DND-41 (cell line): ENCODE results near the gene ZFYVE28.

Experiments used
- ATAC-seq: fragments of 200-7000 bp; cut with Tn5 transposase; 3 replicates; pipeline ENCODE4 v1.9.1; 2021; ENCODE audit warnings: low read depth; ENCODE audit not compliant: insufficient read depth
- DNase-seq: peaks from one replicate; pipeline ENCODE4 v3.0.0-alpha.2; 2020
- H2AFZ ChIP-seq: 2 replicates; pipeline ENCODE4 v1.6.0; 2012; ENCODE audit warnings: low read depth, low read length
- H3K27ac ChIP-seq: 2 replicates; pipeline ENCODE4 v1.5.1; 2012; ENCODE audit warnings: low read length, inconsistent platforms
- H3K27me3 ChIP-seq: fragments of 200-600 bp; sonication (generic); 2 replicates; pipeline ENCODE4 v1.6.0; 2012; ENCODE audit warnings: low read length, mild to moderate bottlenecking, inconsistent platforms; ENCODE audit not compliant: insufficient read depth, poor library complexity
- H3K36me3 ChIP-seq: 2 replicates; pipeline ENCODE4 v1.5.1; 2012; ENCODE audit warnings: low read length, inconsistent platforms; ENCODE audit not compliant: insufficient read depth
- H3K4me1 ChIP-seq: 2 replicates; pipeline ENCODE4 v1.5.1; 2012; ENCODE audit warnings: mild to moderate bottlenecking, low read length; ENCODE audit not compliant: insufficient read depth
- H3K4me2 ChIP-seq: 2 replicates; pipeline ENCODE4 v1.6.0; 2012; ENCODE audit warnings: mild to moderate bottlenecking, moderate library complexity, low read length, inconsistent platforms; ENCODE audit not compliant: insufficient read depth
- H3K4me3 ChIP-seq, 2 experiments: fragments of 200-600 bp in 1 of 2; shearing (Covaris generic) in 1 of 2; 2 replicates each; pipeline ENCODE4 v1.5.1; 2012 to 2016; ENCODE audit warnings: inconsistent platforms in 2 of 2, low read length in 2 of 2, mild to moderate bottlenecking in 2 of 2, low read depth in 1 of 2, moderate library complexity in 1 of 2
- H3K79me2 ChIP-seq: 2 replicates; pipeline ENCODE4 v1.6.0; 2012; ENCODE audit warnings: low read length, inconsistent platforms; ENCODE audit not compliant: insufficient read depth
- H3K9ac ChIP-seq: 2 replicates; pipeline ENCODE4 v1.6.0; 2012; ENCODE audit warnings: low read depth, mild to moderate bottlenecking, inconsistent platforms, low read length, moderate library complexity
- H3K9me3 ChIP-seq: 2 replicates; pipeline ENCODE4 v1.5.1; 2012; ENCODE audit warnings: low read length, moderate library complexity, mild to moderate bottlenecking, inconsistent platforms; ENCODE audit not compliant: insufficient read depth, severe bottlenecking
- H4K20me1 ChIP-seq: 2 replicates; pipeline ENCODE4 v1.6.0; 2012; ENCODE audit warnings: low read length; ENCODE audit not compliant: insufficient read depth
- EZH2 ChIP-seq: IDR thresholded peaks from 3 replicates; pipeline ENCODE4 v1.6.1; 2012; ENCODE audit warnings: borderline replicate concordance, low read depth, mild to moderate bottlenecking, moderate library complexity, low read length, inconsistent platforms; ENCODE audit not compliant: severe bottlenecking
- TF ChIP-seq, protein P1 (sequence below): IDR thresholded peaks from 2 replicates; pipeline ENCODE4 v1.5.1; 2012; ENCODE audit warnings: borderline replicate concordance, low read length, moderate library complexity, mild to moderate bottlenecking; ENCODE audit not compliant: poor library complexity, severe bottlenecking; ENCODE audit errors: extremely low read depth

Gene ZFYVE28

DNA sequence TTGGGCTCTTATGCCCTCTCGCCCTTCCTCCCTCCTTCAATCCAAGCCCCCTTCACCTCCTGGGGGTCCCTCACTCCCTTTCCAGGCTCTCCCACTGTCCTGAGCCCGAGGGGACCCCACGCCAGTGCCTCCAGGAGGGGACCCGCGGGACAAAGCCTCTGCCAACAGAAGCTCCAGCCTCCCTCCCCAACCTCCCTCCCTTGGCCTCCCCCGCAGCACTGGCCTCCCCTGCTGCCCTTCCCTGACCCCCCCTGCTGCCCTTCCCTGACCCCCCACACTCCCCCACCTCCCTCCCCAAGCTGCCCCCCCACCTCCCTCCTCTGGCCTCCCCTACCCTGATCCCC, 85.5 kb downstream of the ZFYVE28 start:
- H3K9ac ChIP-seq: no peak overlapping the region
- ATAC-seq: no peak
- no peak overlapping the region for H3K27ac ChIP-seq
- no peak for DNase-seq
- no peak overlapping the region for H3K4me2 ChIP-seq
- H3K79me2 ChIP-seq: no peaks in the 10 kb centered on the region
- no peak overlapping the region for H3K4me3 ChIP-seq
- H3K27me3 ChIP-seq: no peaks in the 10 kb centered on the region
- H2AFZ ChIP-seq: no peak overlapping the region
- H3K4me1 ChIP-seq: no peaks in the 10 kb centered on the region
- H3K36me3 ChIP-seq: no peaks in the 10 kb centered on the region
- TF ChIP-seq EZH2: no peak
- TF ChIP-seq, protein P1, sequence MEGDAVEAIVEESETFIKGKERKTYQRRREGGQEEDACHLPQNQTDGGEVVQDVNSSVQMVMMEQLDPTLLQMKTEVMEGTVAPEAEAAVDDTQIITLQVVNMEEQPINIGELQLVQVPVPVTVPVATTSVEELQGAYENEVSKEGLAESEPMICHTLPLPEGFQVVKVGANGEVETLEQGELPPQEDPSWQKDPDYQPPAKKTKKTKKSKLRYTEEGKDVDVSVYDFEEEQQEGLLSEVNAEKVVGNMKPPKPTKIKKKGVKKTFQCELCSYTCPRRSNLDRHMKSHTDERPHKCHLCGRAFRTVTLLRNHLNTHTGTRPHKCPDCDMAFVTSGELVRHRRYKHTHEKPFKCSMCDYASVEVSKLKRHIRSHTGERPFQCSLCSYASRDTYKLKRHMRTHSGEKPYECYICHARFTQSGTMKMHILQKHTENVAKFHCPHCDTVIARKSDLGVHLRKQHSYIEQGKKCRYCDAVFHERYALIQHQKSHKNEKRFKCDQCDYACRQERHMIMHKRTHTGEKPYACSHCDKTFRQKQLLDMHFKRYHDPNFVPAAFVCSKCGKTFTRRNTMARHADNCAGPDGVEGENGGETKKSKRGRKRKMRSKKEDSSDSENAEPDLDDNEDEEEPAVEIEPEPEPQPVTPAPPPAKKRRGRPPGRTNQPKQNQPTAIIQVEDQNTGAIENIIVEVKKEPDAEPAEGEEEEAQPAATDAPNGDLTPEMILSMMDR: no peak
- no peaks in the 10 kb centered on the region; the same call in 1 of the 2 replicates for H4K20me1 ChIP-seq
- no peaks in the 10 kb centered on the region for H3K9me3 ChIP-seq

DNA sequence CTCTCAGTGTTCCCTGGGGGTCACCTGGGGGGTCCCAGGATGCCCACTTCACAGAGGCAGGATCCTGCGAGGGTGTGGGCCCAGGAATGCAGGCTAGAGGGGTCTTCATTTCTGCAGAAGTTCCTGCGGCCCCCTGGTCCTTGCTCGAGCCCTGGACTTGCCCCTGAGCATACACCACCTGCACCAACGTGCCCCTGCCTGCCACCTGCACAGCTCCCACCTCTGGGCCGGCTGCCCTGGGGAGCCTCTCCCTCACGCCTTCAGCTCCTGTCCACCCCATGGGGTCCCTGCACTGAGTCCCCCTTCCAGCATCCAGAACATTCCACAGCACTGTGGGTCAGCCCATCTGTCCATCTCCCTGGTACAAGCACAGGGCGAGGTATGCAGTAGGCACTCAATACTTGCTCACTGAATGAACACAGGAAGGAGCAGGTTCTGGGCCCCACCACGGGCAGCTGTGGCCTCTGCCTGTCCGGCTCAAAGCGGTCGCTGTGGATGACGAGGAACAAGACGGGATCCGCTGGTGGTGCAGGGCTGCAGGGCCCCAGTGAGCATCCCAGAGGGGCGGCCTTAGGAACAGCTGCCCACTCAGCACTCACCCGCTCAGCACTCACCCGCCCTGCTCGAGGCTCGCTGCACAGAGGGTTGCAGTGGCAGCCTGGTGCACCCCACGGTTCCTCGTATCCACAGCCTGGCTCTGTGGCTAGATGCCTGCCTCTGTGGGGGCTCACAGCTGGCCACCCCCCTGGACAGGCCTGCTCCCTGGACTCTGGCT, 86.1 kb downstream of the ZFYVE28 start:
- H3K4me2 ChIP-seq: no peak overlapping the region
- DNase-seq (no peak), ATAC-seq (no peak)
- no peaks in the 10 kb centered on the region for H3K4me1 ChIP-seq
- H3K27ac ChIP-seq: no peak overlapping the region
- no peak overlapping the region for H3K4me3 ChIP-seq
- no peaks in the 10 kb centered on the region for H3K9me3 ChIP-seq
- H3K36me3 ChIP-seq: no peaks in the 10 kb centered on the region
- no peaks in the 10 kb centered on the region for H3K79me2 ChIP-seq
- no peak overlapping the region for H2AFZ ChIP-seq
- no peaks in the 10 kb centered on the region; the same call in 1 of the 2 replicates for H4K20me1 ChIP-seq
- TF ChIP-seq, protein P1: no peak
- no peak for TF ChIP-seq EZH2
- no peaks in the 10 kb centered on the region for H3K27me3 ChIP-seq
- H3K9ac ChIP-seq: no peak overlapping the region

GRCh38 chr4:2331519-2332200, 86.8 kb downstream of the ZFYVE28 start:
- H3K4me2 ChIP-seq: no peak overlapping the region
- no peak overlapping the region for H3K9ac ChIP-seq
- no peak overlapping the region for H3K27ac ChIP-seq
- no peaks in the 10 kb centered on the region for H3K27me3 ChIP-seq
- DNase-seq: no peak
- no peak overlapping the region for H2AFZ ChIP-seq
- no peaks in the 10 kb centered on the region for H3K79me2 ChIP-seq
- H3K9me3 ChIP-seq: peaks cover 1% of the 10 kb centered on the region
- H3K4me3 ChIP-seq: no peak overlapping the region
- H3K4me1 ChIP-seq: no peaks in the 10 kb centered on the region
- TF ChIP-seq EZH2: no peak
- TF ChIP-seq, protein P1: no peak
- no peak for ATAC-seq
- no peaks in the 10 kb centered on the region; the same call in 1 of the 2 replicates for H4K20me1 ChIP-seq
- H3K36me3 ChIP-seq: no peaks in the 10 kb centered on the region
